ENCODE results near the gene NEDD9.

NEDD9 gene

DNA sequence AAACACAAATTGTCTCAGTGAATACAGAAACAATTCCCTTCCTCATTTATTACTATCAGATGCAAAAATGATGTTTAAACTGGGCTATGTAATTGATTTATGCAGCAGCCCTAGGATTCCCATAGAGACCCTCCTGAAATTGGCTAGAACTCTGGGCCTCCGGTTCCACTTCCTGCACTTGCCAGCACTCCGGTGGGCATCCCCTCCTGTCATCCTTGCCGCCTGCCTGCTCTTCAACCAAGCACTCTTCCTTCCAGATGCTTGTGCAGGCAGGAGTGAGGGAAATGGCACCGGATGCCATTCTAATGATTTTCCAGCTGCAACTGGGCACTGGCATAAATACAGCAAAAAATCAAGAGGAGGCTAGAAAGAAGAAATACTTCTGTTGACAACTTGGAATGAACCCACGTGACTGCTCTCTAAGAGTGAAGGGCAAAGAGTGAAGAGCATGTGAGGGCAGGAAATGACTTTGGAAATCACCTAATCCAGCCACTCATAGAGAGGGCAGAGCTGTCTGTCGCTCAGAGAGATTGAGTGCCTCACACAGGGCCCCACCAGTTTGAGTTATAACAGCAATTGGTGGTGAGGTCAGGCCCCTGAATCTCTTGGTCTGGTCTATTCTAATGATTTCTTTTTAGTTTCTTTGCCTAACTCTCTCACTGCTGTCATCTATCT, 3.7 kb upstream of the NEDD9 start:
- DNase-seq (ENCODE audit: low read depth, low spot score) = no peak

DNA sequence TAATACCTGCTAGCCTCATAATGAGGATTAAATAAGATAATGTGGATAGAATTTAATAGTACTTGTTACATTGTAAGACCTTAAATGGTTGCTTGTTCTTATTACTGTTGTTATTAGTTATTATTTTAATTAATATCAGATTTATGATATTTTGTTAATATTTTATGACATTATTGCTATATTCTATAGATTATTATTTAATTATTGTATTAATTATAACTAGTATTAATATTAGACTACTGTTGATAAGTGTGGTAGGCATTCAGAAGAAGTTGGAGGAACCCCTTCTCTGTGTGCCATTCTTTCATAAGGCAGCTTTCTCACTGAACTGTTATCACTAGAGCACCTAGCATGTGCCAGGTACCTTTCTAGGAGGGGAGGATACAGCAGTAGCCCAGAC, 2.6 kb upstream of the NEDD9 start:
- no peak for DNase-seq (ENCODE audit: low read depth, low spot score)

DNA sequence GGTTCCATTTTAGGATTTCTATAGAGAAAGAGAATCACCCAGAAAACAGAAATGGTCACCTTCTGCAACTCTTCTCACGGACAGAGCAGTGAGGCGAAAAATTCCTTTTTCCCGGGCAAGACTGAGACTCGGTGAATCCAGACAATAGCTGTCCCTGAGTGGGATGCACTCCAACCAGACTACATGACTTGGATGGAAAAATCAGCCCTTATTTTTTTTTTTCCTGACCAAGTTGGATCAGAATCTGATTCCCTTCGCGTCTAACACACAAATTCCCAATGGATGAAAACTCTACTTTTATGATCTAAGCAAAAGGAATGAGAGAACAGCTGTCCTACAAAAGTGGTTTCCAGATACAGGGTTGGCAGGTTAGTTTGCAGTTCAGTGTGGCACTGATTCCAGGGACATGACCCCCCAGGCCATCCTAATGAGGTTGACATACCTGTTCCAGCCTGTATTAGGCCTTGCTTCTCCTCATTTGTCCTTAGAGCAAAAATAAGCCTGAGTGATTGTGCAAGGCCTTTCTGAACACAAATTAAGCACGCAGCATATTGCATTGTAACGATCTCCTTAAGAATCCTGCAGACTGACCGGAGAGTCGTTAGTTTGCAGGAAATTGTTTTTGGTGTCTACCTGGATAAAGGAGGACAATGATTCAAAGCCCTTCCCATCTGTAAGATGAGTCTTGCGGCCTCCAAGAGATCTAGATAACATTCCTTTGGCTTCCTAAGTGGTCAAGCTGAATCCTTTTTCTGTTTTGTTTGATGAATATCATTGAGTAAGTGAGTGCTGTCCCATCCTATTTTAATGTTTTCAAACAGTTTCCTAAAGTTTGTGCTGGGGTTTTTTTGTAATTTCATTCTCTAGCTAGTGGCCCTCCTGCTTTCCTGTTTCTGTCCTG, 1.5 kb upstream of the NEDD9 start:
- DNase-seq (ENCODE audit: low read depth, low spot score) = peak; percentile 82

DNA sequence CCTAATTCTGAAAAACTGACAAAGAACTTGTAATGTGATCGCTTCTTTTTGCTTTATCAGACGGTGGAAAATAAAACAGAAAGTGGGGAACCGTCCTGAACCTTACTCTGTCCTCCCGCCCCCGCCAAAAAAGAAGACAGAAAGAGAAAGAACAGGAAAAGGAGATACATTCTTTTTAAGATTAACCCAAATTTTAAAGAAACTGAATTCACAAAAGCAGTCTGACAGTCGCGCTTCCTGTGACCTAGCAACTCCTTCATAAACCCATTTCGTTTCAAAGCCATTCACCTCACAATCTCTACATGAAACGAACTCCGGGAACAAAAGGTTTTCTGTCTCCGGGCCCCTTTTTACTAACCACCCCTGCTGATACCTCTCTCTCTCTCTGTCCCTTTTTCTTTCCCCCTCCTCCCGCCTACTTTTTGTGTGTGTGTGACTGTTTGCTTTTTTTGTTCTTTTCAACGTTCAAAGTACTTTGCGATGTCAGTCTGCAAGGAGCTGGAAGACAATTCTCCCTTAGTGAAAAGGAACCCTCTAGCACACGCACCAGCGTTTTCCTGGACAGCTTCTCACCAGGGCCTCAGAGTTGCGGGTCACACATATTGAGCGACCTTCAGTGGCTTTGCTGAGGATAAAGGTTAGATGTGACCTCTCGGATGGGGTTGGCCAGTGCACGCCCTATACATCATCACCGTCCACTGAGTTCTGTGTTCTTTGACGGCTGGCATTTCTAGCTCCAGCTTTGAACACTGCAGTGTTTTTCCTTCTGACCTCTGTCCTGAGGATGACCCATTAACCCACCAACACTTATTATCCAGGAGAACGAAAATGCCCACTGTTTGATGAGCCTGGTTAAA, 530 bp upstream of the NEDD9 start:
- DNase-seq (ENCODE audit: low read depth, low spot score) = no peak

- DNase-seq (ENCODE audit: low read depth, low spot score) = peak; percentile 80
Observed at GRCh38 chr6:11231564-11232192, 790 bp downstream of the NEDD9 start.

DNA sequence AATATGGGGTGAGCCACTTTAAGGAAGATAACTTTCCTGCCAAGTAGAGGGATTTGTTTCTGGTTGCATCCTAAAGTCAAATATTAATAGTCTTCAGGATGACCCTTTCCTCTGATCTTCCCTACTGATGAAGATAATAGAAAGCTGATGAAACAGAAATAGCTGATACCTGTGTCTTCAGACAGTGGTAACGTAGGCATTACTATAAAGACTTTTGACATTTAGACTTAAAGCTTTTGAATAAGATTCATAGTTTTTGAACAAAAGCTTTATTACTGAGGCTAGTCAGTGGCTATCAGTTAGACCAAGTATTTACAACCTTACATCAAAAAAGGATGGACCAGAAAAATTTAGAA, 1.4 kb downstream of the NEDD9 start:
- no peak for DNase-seq (ENCODE audit: low read depth, low spot score)

GRCh38 chr6:11230158-11231107, 2.0 kb downstream of the NEDD9 start:
- DNase-seq (ENCODE audit: low read depth, low spot score) = no peak

- peak; percentile 60 for DNase-seq (ENCODE audit: low read depth, low spot score)
Observed at GRCh38 chr6:11229655-11230046, 2.8 kb downstream of the NEDD9 start.

- peak; percentile 84 for DNase-seq (ENCODE audit: low read depth, low spot score)
Observed at GRCh38 chr6:11228935-11229654, 3.4 kb downstream of the NEDD9 start.

- DNase-seq (ENCODE audit: low read depth, low spot score) = no peak
Observed at GRCh38 chr6:11227698-11228097, 4.8 kb downstream of the NEDD9 start.

DNA sequence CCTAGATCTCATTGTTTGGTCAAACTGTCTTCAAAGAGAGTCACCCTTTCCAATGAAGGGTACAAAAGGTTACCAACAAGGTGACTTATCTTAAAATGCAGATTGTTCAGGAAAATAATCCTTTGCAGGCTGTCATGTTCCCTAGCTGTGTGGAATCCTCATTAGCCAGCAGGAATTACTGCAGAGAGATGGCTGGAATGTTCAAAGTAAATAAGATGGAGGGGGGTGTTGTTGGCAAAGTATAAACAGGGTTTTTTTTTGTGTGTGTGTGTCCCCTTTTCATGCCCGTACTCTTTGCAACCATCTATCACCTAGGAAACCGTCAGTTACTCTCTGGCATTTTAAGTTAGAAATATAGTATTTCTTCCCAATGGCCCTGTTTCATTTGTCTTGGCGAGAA, 6.5 kb downstream of the NEDD9 start:
- no peak for DNase-seq (ENCODE audit: low read depth, low spot score)

- no peak for DNase-seq (ENCODE audit: low read depth, low spot score)
Observed at GRCh38 chr6:11224966-11225463, 7.5 kb downstream of the NEDD9 start.

DNA sequence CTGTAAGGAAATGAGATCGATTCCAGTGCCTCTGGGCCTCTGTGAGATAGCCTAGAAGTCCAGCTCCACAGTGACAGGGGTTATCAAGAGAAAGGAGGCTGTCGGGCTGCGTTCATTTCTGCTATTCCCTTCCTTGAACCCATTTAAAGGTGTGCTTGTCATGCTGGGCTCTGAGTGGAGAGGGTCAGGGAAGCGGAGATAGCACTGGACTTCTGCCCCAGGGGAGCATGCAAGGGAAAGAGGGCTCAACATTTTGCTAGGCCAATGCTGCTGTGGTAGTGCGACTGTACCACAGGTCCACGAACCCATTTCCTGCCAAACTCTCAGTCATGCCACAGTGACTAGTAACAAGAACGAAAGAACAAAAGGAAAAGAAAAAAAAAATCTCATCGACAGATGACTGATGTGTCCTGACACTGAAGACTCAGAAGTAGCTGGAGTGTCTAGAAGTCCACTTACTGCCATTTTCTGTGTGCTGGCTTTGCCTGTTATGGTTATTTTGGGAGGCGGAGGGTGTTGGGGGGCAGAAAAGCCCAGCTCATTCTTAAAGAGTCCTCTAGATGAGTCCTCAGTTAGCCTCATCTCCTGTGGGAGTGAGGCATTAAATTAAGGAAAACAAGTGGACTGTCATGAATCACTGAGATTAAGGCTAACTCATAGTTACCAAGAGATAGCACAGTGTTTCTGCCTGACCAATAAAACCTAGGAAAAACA, 8.1 kb downstream of the NEDD9 start:
- no peak for DNase-seq (ENCODE audit: low read depth, low spot score)

DNA sequence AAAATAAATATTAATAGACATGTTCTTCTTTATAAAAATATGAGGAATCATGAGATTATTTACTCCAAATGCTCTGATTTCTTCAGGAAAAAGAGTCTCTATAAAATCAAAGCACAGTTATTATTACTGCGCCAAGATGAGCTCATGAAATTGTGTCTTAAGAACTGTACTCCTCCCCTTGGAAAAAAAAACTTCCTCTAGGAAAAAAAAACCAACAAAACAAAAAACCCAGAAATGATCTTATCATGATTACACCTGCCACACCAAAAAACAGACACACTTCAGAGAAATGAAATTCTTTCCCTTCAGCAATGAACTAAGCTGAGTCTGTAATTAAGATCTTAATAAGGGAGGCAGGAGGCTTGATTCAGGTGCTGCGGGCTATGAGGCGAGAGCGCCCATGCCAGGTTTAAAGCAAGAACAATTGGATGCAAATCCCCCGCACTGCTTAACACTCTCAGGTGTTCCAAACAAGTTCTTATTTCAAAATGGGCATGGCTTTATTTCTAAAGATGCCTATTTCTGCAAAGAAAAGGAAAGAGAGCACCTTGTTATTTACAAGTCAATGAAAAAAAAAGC, 9.1 kb downstream of the NEDD9 start:
- DNase-seq (ENCODE audit: low read depth, low spot score) = no peak

GRCh38 chr6:11222385-11223277, 9.8 kb downstream of the NEDD9 start:
- DNase-seq (ENCODE audit: low read depth, low spot score) = no peak

DNA sequence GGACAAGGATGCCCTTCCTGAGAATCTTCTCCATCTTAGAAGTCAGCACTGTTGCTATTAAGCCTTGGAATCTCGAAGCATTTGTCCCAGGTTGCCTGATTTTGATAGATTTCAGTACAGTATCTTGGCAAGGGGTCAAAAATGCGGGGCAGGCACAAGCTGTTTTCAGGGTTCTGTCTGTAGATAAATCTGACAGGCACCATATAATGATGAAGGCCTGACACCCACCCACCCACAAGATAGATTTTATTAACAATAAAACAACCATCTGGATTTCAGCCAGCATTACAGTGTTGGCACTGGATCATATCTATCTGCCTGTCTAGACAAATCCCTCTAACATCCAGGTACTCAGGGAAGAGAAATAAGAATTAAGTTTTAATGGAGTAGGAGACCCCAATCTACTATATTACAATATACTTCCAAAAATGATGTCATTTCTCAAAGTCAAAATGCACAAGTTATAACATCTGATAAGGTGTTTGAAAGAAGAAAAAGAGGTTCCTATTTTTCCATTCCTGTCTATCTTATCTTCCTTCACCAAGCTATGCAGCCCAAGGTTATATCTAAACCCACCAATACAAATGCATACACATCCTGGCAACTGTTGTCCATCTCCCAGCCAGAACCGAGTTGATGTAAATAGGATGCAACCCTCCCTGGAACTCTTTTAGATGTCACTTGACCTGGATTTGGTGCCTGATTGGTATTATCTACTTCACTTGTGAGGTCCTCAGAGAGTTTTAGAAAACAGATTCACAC, 10.7 kb downstream of the NEDD9 start:
- DNase-seq (ENCODE audit: low read depth, low spot score) = no peak

DNA sequence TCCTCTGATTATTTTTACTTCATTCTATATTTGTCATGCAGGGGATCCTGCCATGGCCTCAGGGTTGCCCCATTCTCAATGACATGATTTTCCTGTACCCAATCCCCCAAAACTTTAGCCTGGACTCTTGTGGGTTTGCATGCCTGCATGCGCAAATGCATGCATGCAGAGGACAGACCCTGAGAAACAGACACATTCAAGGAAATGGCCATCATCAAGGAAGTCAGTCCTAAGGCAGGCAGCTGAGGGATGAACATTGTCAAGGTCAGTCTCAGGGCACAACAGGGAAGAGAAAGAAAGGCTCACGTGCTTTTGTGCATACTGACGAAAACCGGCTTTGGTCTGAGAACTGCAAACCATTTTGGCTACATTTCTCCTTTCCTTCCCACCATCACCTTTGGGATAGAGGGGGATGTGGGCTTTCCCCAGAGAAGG, 13.1 kb downstream of the NEDD9 start:
- no peak for DNase-seq (ENCODE audit: low read depth, low spot score)
